HG03025 (cell line): ENCODE results near the gene HMGCL.
"Not testable (repeated sequence)": the region's sequence is repeated elsewhere in the genome, so short reads cannot be mapped to it uniquely, and the experiment has no call there.

Experiments used
- ATAC-seq: cut with Tn5 transposase; IDR thresholded peaks from one replicate; pipeline ENCODE4 v1.9.1; 2021; ENCODE audit warnings: mild to moderate bottlenecking, moderate library complexity; ENCODE audit not compliant: unreplicated experiment, low FRiP score

HMGCL gene

GRCh38 chr1:23827717-23828116 is 2.5 kb upstream of the HMGCL start:
- no peak for ATAC-seq

DNA sequence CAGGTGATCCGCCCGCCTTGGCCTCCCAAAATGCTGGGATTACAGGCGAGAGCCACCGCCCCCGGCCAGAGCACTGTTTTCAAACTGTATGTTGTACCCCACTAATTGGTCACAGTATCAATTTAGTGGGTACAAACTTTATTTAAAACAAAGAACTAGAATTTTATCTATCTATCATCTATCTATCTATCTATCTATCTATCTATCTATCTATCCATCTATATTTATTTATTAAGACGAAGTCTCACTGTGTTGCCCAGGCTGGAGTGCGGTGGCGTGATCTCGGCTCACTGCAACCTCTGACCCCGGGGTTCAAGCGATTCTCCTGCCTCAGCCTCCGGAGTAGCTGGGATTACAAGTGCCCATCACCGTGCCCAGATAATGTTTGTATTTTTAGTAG is 1.4 kb upstream of the HMGCL start:
- not testable (repeated sequence) for ATAC-seq

- ATAC-seq, result no peak
These were observed 713 bp upstream of the HMGCL start for GRCh38 chr1:23825762-23826522.

DNA sequence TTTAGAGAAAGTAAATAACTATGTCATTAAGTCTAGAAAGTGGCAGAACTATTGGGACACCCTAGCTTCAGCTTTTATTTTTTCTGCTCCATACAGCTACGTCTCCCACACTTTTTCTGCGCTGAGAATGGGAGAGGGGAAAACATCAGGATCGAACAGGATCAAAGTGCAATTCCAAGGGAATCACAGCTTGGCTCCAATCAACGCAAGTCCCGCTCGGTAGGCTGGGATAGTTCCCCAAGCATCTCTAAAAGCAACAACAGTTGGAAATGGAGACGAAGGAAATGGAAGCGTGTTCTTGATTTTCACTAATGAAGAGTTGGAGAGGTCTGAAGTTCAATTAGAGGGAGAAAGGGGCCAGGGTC is 536 bp downstream of the HMGCL start:
- ATAC-seq, result peak; percentile 12

DNA sequence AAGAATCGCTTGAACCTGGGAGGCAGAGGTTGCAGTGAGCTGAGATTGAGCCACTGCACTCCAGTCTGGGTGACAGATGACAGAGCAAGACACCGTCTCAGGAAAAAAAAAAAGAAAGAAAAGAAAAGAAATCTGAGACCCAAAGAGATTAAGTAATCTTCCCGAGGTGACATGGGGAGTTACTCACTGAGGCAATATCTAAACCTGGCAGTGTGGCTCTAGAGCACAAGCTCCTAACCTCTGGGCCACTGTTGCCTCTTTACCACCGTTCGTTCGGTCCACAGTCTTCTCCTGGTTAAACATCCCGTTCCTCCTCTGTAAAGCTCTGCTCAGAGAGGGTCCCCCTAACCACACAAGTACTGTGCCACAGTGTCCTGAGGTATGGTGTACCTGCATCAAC is 1.5 kb downstream of the HMGCL start:
- ATAC-seq, result no peak

GRCh38 chr1:23817633-23818032 is 7.6 kb downstream of the HMGCL start:
- ATAC-seq, result no peak

GRCh38 chr1:23816906-23817305 is 8.3 kb downstream of the HMGCL start:
- ATAC-seq, result no peak

DNA sequence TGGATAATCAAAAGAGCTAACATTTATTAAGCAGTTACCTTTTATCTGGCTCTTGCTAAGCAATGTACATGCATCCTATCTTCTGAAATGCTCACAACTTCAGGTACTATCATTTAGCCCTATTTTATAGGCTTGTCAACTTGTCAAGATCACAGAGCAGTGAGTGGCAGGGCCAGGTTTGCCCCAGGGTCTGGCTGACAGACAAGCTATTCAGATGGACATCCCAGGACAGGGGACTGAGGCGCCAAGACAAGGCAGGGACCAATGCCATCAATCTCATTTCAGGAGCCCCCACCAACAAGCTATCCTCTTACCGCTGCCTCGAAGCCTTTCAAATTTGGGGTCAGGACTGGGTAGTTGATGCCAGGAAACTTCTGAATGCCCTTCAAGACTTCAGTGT is 8.9 kb downstream of the HMGCL start:
- no peak for ATAC-seq

DNA sequence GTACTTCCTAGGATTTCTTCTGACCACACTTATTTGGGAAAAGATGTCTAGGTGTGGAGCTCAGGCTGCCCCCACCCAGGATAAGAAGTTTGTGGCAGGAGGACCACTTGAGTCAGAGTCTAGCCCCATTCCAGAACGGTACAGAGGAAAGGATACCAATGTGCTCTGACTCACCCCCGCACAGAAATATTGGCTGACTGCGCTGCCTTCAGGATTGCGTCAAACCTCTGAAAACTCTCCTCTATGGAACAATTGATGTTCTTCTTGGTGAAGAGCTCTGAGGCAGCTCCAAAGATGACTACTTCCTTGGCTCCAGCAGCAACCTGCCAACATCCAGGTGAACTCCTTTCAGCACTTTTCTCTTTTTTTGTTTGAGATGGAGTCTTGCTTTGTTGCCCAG is 11.2 kb downstream of the HMGCL start:
- ATAC-seq, result no peak

GRCh38 chr1:23810818-23811540 is 14.2 kb downstream of the HMGCL start:
- no peak for ATAC-seq

DNA sequence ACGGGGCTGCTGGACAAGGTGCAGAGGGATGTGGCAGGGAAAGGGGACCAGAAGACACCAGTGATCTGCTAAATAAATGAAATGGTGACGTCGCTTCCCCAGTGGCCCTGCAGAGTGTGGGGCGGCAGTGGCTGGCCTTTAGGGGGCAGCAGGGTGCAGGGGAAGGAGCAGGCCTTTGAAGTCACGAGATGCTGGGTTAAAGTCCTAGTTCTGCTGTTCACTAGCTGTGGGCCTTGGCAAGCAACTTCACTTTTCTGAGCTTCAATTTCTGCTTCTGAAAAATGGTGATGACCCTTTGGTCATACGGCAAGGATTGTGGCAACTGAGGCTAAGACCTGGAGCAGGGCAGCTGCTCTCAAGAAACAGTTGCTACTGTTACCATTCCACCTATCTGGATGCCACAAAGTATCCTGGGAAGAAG is 15.5 kb downstream of the HMGCL start:
- no peak for ATAC-seq

- ATAC-seq, result no peak
These were observed 17.8 kb downstream of the HMGCL start for GRCh38 chr1:23807453-23807852.

DNA sequence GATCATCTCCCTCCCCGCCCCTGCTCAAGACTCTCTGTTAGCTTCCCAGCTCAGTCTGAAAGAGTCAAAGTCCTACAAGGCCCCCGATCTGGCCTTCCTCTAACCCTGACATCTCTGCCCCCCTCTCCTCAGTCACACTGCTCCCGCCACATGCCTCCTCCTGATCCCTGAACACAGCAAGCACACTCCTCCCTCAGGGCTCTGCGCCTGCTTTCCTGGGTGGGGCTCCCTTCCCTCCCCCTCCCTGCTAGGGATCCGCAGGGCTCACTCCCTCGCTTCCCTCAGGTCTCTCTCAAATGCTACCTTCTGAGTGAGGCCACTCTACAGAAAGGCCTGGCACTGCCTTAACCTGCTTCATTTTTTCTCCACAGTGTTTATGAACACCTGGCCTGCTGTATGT is 18.9 kb downstream of the HMGCL start:
- no peak for ATAC-seq

- no peak for ATAC-seq
These were observed 20.2 kb downstream of the HMGCL start for GRCh38 chr1:23805025-23805424.

DNA sequence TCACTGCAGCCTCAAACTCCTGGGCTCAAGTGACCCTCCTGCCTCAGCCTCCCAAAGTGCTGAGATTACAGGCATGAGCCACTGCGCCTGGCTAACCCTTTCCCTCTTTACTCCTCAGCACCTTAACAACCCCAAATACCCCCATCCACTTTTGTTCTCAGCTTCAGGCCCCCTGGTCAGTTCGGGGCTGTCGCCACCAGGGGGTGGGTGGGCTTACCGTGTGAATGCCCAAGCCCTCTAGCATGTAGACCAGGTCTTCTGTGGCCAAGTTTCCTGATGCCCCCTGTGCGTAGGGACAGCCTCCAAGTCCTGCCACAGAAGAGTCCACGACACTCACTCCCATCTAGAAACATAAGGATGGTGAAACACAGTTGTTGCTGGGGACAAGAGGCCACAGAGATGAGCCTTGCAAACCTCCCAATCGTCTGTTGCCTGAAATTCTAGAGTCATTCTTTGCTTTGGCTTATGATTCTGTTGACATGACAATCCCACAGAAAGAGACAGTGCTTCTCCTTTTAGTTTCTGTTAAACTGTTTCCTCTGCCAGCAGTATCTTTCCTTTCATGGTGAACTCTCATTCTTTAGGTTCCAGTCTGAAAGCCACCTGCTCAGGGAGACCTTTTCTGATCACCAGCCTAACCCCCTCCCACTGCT is 20.9 kb downstream of the HMGCL start:
- no peak for ATAC-seq

DNA sequence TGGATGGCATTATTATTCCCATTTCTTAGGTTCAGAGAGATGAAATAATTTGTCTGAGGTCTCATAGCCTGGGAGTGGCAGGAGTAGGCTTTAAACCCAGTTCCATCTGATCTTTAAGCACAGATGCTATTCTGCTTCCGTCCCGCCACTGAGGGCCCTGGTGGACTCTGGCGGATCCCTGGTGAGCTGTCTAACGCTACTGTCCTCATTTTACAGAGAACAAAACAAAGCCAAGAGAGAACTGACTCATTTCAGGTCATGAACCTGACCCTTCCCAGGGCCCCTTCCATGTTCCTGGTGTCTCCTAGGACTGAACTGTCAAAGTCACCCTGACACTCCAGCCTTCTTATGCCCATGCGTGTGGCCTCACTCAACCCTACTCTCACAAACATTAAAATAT is 21.6 kb downstream of the HMGCL start:
- ATAC-seq, result no peak

DNA sequence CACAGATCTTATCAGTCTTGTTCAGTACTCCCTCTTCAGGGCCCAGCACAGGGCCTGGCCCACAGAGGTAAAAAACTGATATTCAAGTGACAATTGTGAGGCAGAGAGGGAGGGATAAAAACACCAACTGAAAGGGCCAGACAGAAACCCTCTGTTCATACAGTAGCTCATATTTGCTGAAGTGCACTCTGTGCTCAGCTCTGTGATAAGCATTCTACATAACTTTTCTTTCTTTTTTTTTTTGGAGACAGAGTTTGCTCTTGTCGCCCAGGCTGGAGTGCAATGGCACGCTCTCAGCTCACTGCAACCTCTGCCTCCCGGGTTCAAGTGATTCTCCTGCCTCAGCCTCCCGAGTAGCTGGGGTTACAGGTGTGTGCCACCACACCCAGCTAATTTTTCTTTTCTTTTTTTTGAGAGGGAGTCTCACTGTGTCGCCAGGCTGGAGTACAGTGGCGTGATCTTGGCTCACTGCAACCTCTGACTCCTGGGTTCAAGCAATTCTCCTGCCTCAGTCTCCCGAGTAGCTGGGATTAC is 22.4 kb downstream of the HMGCL start:
- not testable (repeated sequence) for ATAC-seq

- no peak for ATAC-seq
These were observed 23.4 kb downstream of the HMGCL start for GRCh38 chr1:23801876-23802275.

DNA sequence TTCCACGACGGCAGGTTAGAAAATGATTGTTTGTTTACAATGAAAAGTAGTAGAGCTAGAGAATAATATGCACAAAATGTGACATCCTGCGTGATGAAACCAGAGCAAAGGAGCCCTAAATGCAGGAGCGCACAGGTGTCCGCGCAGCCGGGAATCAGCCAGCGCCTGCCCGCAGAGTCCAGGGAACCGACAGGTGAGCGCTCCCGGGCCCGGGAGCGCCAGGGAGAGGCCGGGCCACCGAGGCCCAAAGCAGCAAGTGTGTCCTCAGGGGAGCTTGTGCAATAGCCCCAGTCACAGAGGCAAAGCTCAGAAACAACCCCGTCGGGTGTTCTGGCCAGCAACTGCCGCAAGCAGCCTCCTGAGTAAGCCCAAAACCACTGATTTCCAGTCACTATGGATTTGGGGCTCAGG is 23.9 kb downstream of the HMGCL start:
- no peak for ATAC-seq

- peak; percentile 80 for ATAC-seq
These were observed 24.6 kb downstream of the HMGCL start, which contains the start of gene GALE for GRCh38 chr1:23800400-23801337. GALE (minus strand) TSS chr1:23800754; CDS start chr1:23799007, 1,747 bp downstream.
